HepG2 (cell line): ENCODE results near the gene BAHCC1. TPM values are rescaled to one million over a fixed set of nuclear protein-coding genes. Genes with fewer than 3 reads are reported as not detected.

ENCODE experiments used
- DR1 ChIP-seq: sonication (generic); formaldehyde crosslinking; IDR thresholded peaks from 2 replicates; pipeline ENCODE4 v1.8.0; 2021; ENCODE audit warnings: mild to moderate bottlenecking, missing genetic modification reagents, inconsistent platforms
- GABPB1 ChIP-seq: IDR thresholded peaks from 2 replicates; pipeline ENCODE4 v1.6.1; 2016; ENCODE audit warnings: mild to moderate bottlenecking, missing genetic modification reagents, moderate library complexity, missing compliant biosample characterization
- HDAC6 ChIP-seq: fragments of 200-600 bp; sonication (generic); IDR thresholded peaks from 2 replicates; pipeline ENCODE4 v1.7.0; 2017; ENCODE audit warnings: mild to moderate bottlenecking, antibody characterized with exemption, low read length, low read depth
- HOXA3 ChIP-seq: sonication (generic); formaldehyde crosslinking; IDR thresholded peaks from 2 replicates; pipeline ENCODE4 v1.5.0; 2020; ENCODE audit warnings: missing genetic modification reagents
- JUNB ChIP-seq: sonication (generic); formaldehyde crosslinking; IDR thresholded peaks from 2 replicates; pipeline ENCODE4 v1.8.0; 2022; ENCODE audit warnings: missing genetic modification reagents, mild to moderate bottlenecking, borderline replicate concordance
- KDM5B ChIP-seq: sonication (generic); formaldehyde crosslinking; IDR thresholded peaks from 2 replicates; pipeline ENCODE4 v1.4.0; 2020; ENCODE audit warnings: missing genetic modification reagents, mild to moderate bottlenecking, borderline replicate concordance
- KLF12 ChIP-seq: sonication (generic); formaldehyde crosslinking; IDR thresholded peaks from 2 replicates; pipeline ENCODE4 v1.4.0; 2020; ENCODE audit warnings: missing genetic modification reagents, borderline replicate concordance
- MAFK ChIP-seq, 2 experiments: IDR thresholded peaks in 1 of 2; conservative IDR thresholded peaks in 1 of 2; 2 replicates each; pipeline ENCODE4 v1.6.1; 2011; ENCODE audit warnings: improper control_type of control experiment in 2 of 2, low read length in 2 of 2
- MZF1 ChIP-seq: sonication (generic); formaldehyde crosslinking; IDR thresholded peaks from 2 replicates; pipeline ENCODE4 v1.8.1; 2023; ENCODE audit warnings: mild to moderate bottlenecking, missing genetic modification reagents, borderline replicate concordance
- PAXIP1 ChIP-seq: sonication (generic); formaldehyde crosslinking; conservative IDR thresholded peaks from 2 replicates; pipeline ENCODE4 v1.4.0; 2020; ENCODE audit warnings: mild to moderate bottlenecking, missing genetic modification reagents, moderate library complexity
- PITX1 ChIP-seq: sonication (generic); formaldehyde crosslinking; IDR thresholded peaks from 2 replicates; pipeline ENCODE4 v1.5.1; 2020; ENCODE audit warnings: mild to moderate bottlenecking, missing genetic modification reagents
- POLR2AphosphoS5 ChIP-seq: IDR thresholded peaks from 2 replicates; pipeline ENCODE4 v1.6.1; 2012; ENCODE audit warnings: low read depth, low read length
- RFX1 ChIP-seq: fragments of 450-650 bp; IDR thresholded peaks from 2 replicates; pipeline ENCODE4 v1.6.1; 2017
- SNAI1 ChIP-seq: sonication (generic); formaldehyde crosslinking; IDR thresholded peaks from 2 replicates; pipeline ENCODE4 v1.5.0; 2020; ENCODE audit warnings: mild to moderate bottlenecking, missing genetic modification reagents, borderline replicate concordance
- SP140L ChIP-seq: sonication (generic); formaldehyde crosslinking; IDR thresholded peaks from 2 replicates; pipeline ENCODE4 v1.4.0; 2020; ENCODE audit warnings: missing genetic modification reagents, borderline replicate concordance
- SP4 ChIP-seq: sonication (generic); formaldehyde crosslinking; IDR thresholded peaks from 2 replicates; pipeline ENCODE4 v1.8.1; 2023; ENCODE audit warnings: mild to moderate bottlenecking, missing genetic modification reagents
- TMF1 ChIP-seq: sonication (generic); formaldehyde crosslinking; IDR thresholded peaks from 2 replicates; pipeline ENCODE4 v1.8.1; 2022; ENCODE audit warnings: low read depth, missing genetic modification reagents
- ZBTB43 ChIP-seq: sonication (generic); formaldehyde crosslinking; conservative IDR thresholded peaks from 2 replicates; pipeline ENCODE4 v1.4.0; 2020; ENCODE audit warnings: missing genetic modification reagents
- ZFP82 ChIP-seq: sonication (generic); formaldehyde crosslinking; IDR thresholded peaks from 2 replicates; pipeline ENCODE4 v1.5.1; 2020; ENCODE audit warnings: mild to moderate bottlenecking, missing genetic modification reagents, borderline replicate concordance
- ZKSCAN1 ChIP-seq: fragments of 150-350 bp; IDR thresholded peaks from 2 replicates; pipeline ENCODE4 v1.6.1; 2014; ENCODE audit warnings: low read length
- ZNF124 ChIP-seq: sonication (generic); formaldehyde crosslinking; IDR thresholded peaks from 2 replicates; pipeline ENCODE4 v1.4.0; 2020; ENCODE audit warnings: missing genetic modification reagents
- ZNF143 ChIP-seq: sonication (generic); formaldehyde crosslinking; IDR thresholded peaks from 2 replicates; pipeline ENCODE4 v1.4.0; 2020; ENCODE audit warnings: missing genetic modification reagents
- ZNF205 ChIP-seq: IDR thresholded peaks from 2 replicates; pipeline ENCODE4 v1.6.1; 2018; ENCODE audit warnings: missing biosample characterization, missing genetic modification reagents
- ZNF264 ChIP-seq: sonication (generic); formaldehyde crosslinking; IDR thresholded peaks from 2 replicates; pipeline ENCODE4 v1.4.0; 2020; ENCODE audit warnings: missing genetic modification reagents
- ZNF468 ChIP-seq: sonication (generic); formaldehyde crosslinking; IDR thresholded peaks from 2 replicates; pipeline ENCODE4 v1.8.0; 2022; ENCODE audit warnings: mild to moderate bottlenecking, moderate library complexity, missing genetic modification reagents
- ZNF644 ChIP-seq: IDR thresholded peaks from 2 replicates; pipeline ENCODE4 v1.6.1; 2016; ENCODE audit warnings: low read depth
- ZNF674 ChIP-seq: sonication (generic); formaldehyde crosslinking; IDR thresholded peaks from 2 replicates; pipeline ENCODE4 v1.5.0; 2020; ENCODE audit warnings: low read depth, mild to moderate bottlenecking, missing genetic modification reagents
- ZNF749 ChIP-seq: sonication (generic); formaldehyde crosslinking; IDR thresholded peaks from 2 replicates; pipeline ENCODE4 v1.8.0; 2022; ENCODE audit warnings: mild to moderate bottlenecking, missing genetic modification reagents, moderate library complexity, borderline replicate concordance
- polyA plus RNA-seq, 8 experiments: library from polyadenylated mRNA; depleted of rRNA in 3 of 8; stranded (reverse) in 7 of 8; unstranded in 1 of 8; fragments of >200 nt; fragmentation: Illumina TruSeq in 4 of 8; extraction: Trizol in 4 of 8; gene quantifications; 2 replicates each; pipeline versions ENCODE4 v1.2.1 to v1.2.3, GENCODE V29; 2011 to 2016; ENCODE audit warnings: low read depth in 4 of 8, missing spikeins in 1 of 8, mixed read lengths in 1 of 8; ENCODE audit not compliant: insufficient read depth in 1 of 8
- total RNA-seq, 5 experiments: library from RNA; depleted of rRNA; stranded (reverse); fragments of >200 nt; fragmentation: Illumina TruSeq; extraction: Trizol; gene quantifications; 2 replicates each; pipeline ENCODE4 v1.2.3, GENCODE V29; 2016; ENCODE audit warnings: low read depth in 1 of 5

BAHCC1 gene
- total and polyA plus RNA-seq, 2 of the 13 experiments (the other 11 are each of a cell fraction or from before 2014, with no cell fraction given) = 1.4 to 1.7 TPM

GRCh38 chr17:81387100-81388090 lies 7.9 kb upstream of the BAHCC1 start (continued):
- TF ChIP-seq ZNF124 (CRISPR knock-in tag) (no peak), RFX1 (no peak), ZNF644 (CRISPR knock-in tag) (no peak), KDM5B (CRISPR knock-in tag) (peak; percentile 40; the same call in 1 of the 2 replicates), ZNF205 (0 out of 2 replicates have a peak, but pooled peaks have one; percentile 26), TMF1 (no peak), DR1 (CRISPR knock-in tag) (no peak), ZBTB43 (CRISPR knock-in tag) (no peak), ZFP82 (no peak), ZNF143 (CRISPR knock-in tag) (no peak), SP140L (CRISPR knock-in tag) (no peak), ZNF674 (CRISPR knock-in tag) (no peak), PAXIP1 (CRISPR knock-in tag) (no peak; the same call in 1 of the 2 replicates), POLR2AphosphoS5 (no peak), ZKSCAN1 (no peak), SP4 (CRISPR knock-in tag) (no peak; the same call in 1 of the 2 replicates), MZF1 (CRISPR knock-in tag) (no peak), ZNF468 (CRISPR knock-in tag) (no peak), ZNF264 (no peak), HOXA3 (peak; percentile 30; the same call in 1 of the 2 replicates), MAFK (conservative IDR thresholded peaks at IDR 0.05 in 1 of 2, IDR thresholded peaks at IDR 0.05 in 1 of 2; ENCODE audit: low read length in 2 of 2) (no peak), SNAI1 (CRISPR knock-in tag) (no peak), GABPB1 (CRISPR knock-in tag) (peak; percentile 86), PITX1 (no peak), HDAC6 (no peak), JUNB (no peak), ZNF749 (CRISPR knock-in tag) (no peak), KLF12 (CRISPR knock-in tag) (no peak)
